Measurements from ENCODE around the gene PELI2. TPM values are rescaled to one million over a fixed set of nuclear protein-coding genes. Genes with fewer than 3 reads are reported as not detected.
A peak's percentile ranks its signal among the peaks of the same experiment; 100 is the strongest.

Gene PELI2
- total and polyA plus RNA-seq, 2 of the 4 experiments (the other 2 are of a cell fraction): 6.0 to 36.7 TPM

DNA sequence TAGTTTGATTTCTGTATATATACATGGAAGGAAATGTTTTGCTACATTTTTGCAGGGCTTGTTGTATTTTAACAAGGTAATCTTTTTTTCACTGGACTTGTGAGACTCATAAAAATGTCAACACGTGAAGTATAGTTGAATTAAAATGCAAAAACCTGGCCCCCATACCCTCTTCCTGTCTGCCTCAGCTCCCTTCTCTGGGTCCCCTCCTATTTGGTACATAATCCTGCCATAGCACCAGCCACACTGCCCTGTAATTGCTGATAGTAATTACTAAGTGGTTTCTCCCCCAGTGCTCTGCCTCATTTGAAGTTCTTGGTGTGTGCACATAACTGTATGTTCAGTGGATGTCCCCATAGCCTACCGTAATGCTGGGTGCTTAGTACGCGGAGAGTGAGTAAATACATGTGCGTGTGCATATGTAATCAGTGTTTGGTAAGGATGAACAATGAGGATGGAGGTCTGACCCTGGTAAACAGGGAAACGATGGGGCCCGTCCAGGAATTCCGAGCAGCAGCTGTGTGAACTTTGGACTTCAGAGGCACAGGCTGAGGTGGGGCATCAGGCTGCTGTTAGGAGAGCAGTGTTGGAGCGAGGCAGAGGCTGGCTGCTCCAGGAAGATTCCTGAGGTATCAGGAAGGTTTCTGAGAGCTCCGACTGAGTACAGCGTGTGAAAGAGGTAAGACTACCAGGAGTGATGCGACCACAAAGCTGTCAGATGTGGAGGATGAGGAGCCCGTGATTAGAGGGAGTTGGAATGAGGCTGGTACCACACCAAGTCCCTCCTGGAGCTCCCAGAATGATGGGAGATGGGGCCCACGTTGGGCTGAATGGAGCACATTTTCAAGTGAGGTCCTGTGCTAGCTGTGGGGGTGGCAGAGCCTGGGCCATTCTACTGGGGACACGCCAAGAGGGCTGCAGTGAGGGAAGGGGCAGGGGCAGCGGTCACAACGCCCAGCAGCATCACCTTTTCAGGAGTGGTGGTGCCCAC lies 106.8 kb downstream of the PELI2 start:
- H2AK9ac ChIP-seq (replicated peaks; ENCODE audit: low read depth, low read length, poor library complexity): no peak overlapping the region
- no peak overlapping the region for H2BK15ac ChIP-seq (ENCODE audit: low read depth, low read length)
- H3K18ac ChIP-seq (ENCODE audit: low read depth, low read length): no peak overlapping the region
- H4K8ac ChIP-seq (ENCODE audit: low read depth in 2 of 2, low read length in 2 of 2): peak overlapping the region in 1 of 2 experiments; percentile 35; a peak in 1 of 4 replicates
- peaks cover 13% of the 10 kb centered on the region for H3K4me1 ChIP-seq (ENCODE audit: control insufficient read depth, insufficient read depth, low read length)
- ChIA-PET POLR2A (ENCODE audit: unreplicated experiment) (no interaction called here), CTCF (interaction anchor here (0.6 kb wide), 1 partner anchor 52 kb away, joined by 5 read pairs; no protein-coding TSS in a partner anchor)
- no peak overlapping the region for H2BK5ac ChIP-seq (ENCODE audit: low read depth, low read length, poor library complexity, severe bottlenecking)
- H4K5ac ChIP-seq (ENCODE audit: low read depth, low read length): no peak overlapping the region
- ATAC-seq (ENCODE audit: low read depth) (no peak), DNase-seq (no peak)
- dilution Hi-C loops (cut with HindIII; ENCODE audit: low sequenced_read_pairs, unreplicated experiment): no loop called here
- intact Hi-C loops (cut with micrococcal nuclease): no loop called here
- no peak overlapping the region for H3K56ac ChIP-seq (ENCODE audit: extremely low read depth, insufficient read depth, low read length)
- no TSS peak for BruUV-seq (replicated peaks)
- no peak overlapping the region for H3K23ac ChIP-seq (ENCODE audit: low read depth, low read length)
- H3K36me3 ChIP-seq (ENCODE audit: control insufficient read depth, insufficient read depth, low read length): no peaks in the 10 kb centered on the region
- in situ Hi-C loops (cut with MboI; ENCODE audit: low sequenced_read_pairs): no loop called here
- no peak overlapping the region for H3K4me3 ChIP-seq (ENCODE audit: insufficient read depth, low read depth, low read length)
- TF ChIP-seq, protein P1, sequence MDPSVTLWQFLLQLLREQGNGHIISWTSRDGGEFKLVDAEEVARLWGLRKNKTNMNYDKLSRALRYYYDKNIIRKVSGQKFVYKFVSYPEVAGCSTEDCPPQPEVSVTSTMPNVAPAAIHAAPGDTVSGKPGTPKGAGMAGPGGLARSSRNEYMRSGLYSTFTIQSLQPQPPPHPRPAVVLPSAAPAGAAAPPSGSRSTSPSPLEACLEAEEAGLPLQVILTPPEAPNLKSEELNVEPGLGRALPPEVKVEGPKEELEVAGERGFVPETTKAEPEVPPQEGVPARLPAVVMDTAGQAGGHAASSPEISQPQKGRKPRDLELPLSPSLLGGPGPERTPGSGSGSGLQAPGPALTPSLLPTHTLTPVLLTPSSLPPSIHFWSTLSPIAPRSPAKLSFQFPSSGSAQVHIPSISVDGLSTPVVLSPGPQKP (IDR thresholded peaks at IDR 0.05; ENCODE audit: borderline replicate concordance, low read depth, low read length): no peak
- no peak for TF ChIP-seq RCOR1 (IDR thresholded peaks at IDR 0.05; ENCODE audit: insufficient replicate concordance, low read length)
- TF ChIP-seq MAFK (IDR thresholded peaks at IDR 0.05; ENCODE audit: low read depth, low read length): no peak
- no peak for TF ChIP-seq FOS (IDR thresholded peaks at IDR 0.05; ENCODE audit: low read depth, low read length)
- no peak for TF ChIP-seq SMC3 (IDR thresholded peaks at IDR 0.05; ENCODE audit: low read depth, low read length)
- TF ChIP-seq BHLHE40 (IDR thresholded peaks at IDR 0.05; ENCODE audit: low read depth, low read length): no peak
- no peak for TF ChIP-seq CEBPB (IDR thresholded peaks at IDR 0.05; ENCODE audit: low read depth, low read length)
- TF ChIP-seq, protein P2, sequence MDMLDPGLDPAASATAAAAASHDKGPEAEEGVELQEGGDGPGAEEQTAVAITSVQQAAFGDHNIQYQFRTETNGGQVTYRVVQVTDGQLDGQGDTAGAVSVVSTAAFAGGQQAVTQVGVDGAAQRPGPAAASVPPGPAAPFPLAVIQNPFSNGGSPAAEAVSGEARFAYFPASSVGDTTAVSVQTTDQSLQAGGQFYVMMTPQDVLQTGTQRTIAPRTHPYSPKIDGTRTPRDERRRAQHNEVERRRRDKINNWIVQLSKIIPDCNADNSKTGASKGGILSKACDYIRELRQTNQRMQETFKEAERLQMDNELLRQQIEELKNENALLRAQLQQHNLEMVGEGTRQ (IDR thresholded peaks at IDR 0.05; ENCODE audit: low read depth, low read length): no peak
- TF ChIP-seq RFX5 (IDR thresholded peaks at IDR 0.05; ENCODE audit: low read depth, low read length): no peak
- no peak overlapping the region for H3K4me2 ChIP-seq (ENCODE audit: low read depth, low read length)
- H3K79me1 ChIP-seq (ENCODE audit: low read depth in 1 of 2, low read length in 2 of 2): peaks cover 10 to 33% of the 10 kb centered on the region in 2 experiments
- 0 out of 2 replicates have a peak overlapping the region, but pooled peaks have one; percentile 34 for H3K14ac ChIP-seq (replicated peaks; ENCODE audit: low read depth, low read length)
- peak overlapping the region; percentile 23; the same call in 1 of the 2 replicates for H3K4ac ChIP-seq (ENCODE audit: low read depth, low read length)
- no peaks in the 10 kb centered on the region for H4K20me1 ChIP-seq (ENCODE audit: insufficient read depth, low read length)
- H2BK20ac ChIP-seq (ENCODE audit: low read depth, low read length): no peak overlapping the region
- no peak overlapping the region for H2BK120ac ChIP-seq (ENCODE audit: low read depth, low read length)
- no peak overlapping the region for H2AK5ac ChIP-seq (ENCODE audit: low read depth, low read length)
- no peaks in the 10 kb centered on the region for H3K9me3 ChIP-seq (ENCODE audit: control insufficient read depth, insufficient read depth, low read length)
- H3K27me3 ChIP-seq (ENCODE audit: control insufficient read depth, insufficient read depth, low read length): no peaks in the 10 kb centered on the region
- H3K9ac ChIP-seq (ENCODE audit: low read depth, low read length): no peak overlapping the region
- 62% methylated on average over 10 of the region's 17 CpGs; no CpG with 5 or more reads in 1 of the 2 experiments for WGBS, 2 experiments (ENCODE audit: extremely low coverage in 2 of 2, insufficient read length in 1 of 2)
- no peak overlapping the region for H3K27ac ChIP-seq (ENCODE audit: insufficient read depth, low read length)
- peaks cover 18% of the 10 kb centered on the region for H3K9me1 ChIP-seq (ENCODE audit: insufficient read depth, low read length)
- H4K91ac ChIP-seq (ENCODE audit: insufficient read depth, low read depth, low read length): no peak overlapping the region
- no peak overlapping the region for H2AFZ ChIP-seq (replicated peaks; ENCODE audit: low read length, poor library complexity)
